Transverse colon (tissue), 4 donors: ENCODE results near the gene NPRL2. TPM values are rescaled to one million over a fixed set of nuclear protein-coding genes. Genes with fewer than 3 reads are reported as not detected.

Experiments used
- DNase-seq: peaks from one replicate; pipeline ENCODE4 v3.0.0-alpha.2; 2019
- H3K27ac ChIP-seq, 4 donors: fragments of 200-600 bp; sonication (generic); 2 replicates each; pipeline ENCODE4 v1.5.1; 2016 to 2018; ENCODE audit warnings: inconsistent platforms in 4 of 4
- H3K27me3 ChIP-seq: fragments of 200-600 bp; sonication (generic); 2 replicates; pipeline ENCODE4 v1.5.1; 2017; ENCODE audit warnings: inconsistent platforms
- H3K36me3 ChIP-seq, 4 donors: fragments of 200-600 bp; sonication (generic); 2 replicates each; pipeline ENCODE4 v1.5.1; 2017 to 2019; ENCODE audit warnings: inconsistent platforms in 4 of 4
- H3K4me1 ChIP-seq, 4 donors: fragments of 200-600 bp; sonication (generic); 2 replicates each; pipeline ENCODE4 v1.5.1; 2017 to 2020; ENCODE audit warnings: inconsistent platforms in 4 of 4
- H3K4me3 ChIP-seq, 4 donors: fragments of 200-600 bp; sonication (generic); 1 replicate in 1 of 4; 2 replicates in 3 of 4; pipeline versions ENCODE4 v1.5.1 to v1.6.1; 2017 to 2019; ENCODE audit warnings: inconsistent platforms in 4 of 4
- H3K9me3 ChIP-seq, 2 donors: fragments of 200-600 bp; sonication (generic); 2 replicates each; pipeline ENCODE4 v1.5.1; 2017 to 2019; ENCODE audit warnings: inconsistent platforms in 2 of 2
- EP300 ChIP-seq: sonication (generic); formaldehyde crosslinking; IDR thresholded peaks from one replicate; pipeline ENCODE4 v1.6.1; 2017; ENCODE audit warnings: antibody characterized with exemption, low read depth
- POLR2A ChIP-seq: fragments of 450-650 bp; IDR thresholded peaks from one replicate; pipeline ENCODE4 v1.6.1; 2016; ENCODE audit warnings: antibody characterized with exemption, mild to moderate bottlenecking, moderate library complexity
- POLR2AphosphoS5 ChIP-seq, 3 donors: sonication (generic); formaldehyde crosslinking; IDR thresholded peaks; one replicate each; pipeline ENCODE4 v1.6.1; 2016; ENCODE audit warnings: antibody characterized with exemption in 3 of 3
- WGBS, 2 donors: methylation state at CpG; one replicate each; pipeline ENCODE4 v1.1.5; 2018; ENCODE audit warnings: low coverage in 1 of 2; 5-methylcytosine and 5-hydroxymethylcytosine counted together
- in situ Hi-C, 4 donors: fragments of 200-750 bp; cut with MboI; loops; one replicate each; pipeline versions ENCODE4 v1.15.0 to v1.15.1; 2017; ENCODE audit warnings: low sequenced_read_pairs in 3 of 4, low pct_ligation_motif_present in 1 of 4, low pct_unique_long_range_greater_than_20kb in 1 of 4
- intact Hi-C: fragments of 100-400 bp; cut with DNase I; formaldehyde crosslinking; loops from one replicate; pipeline ENCODE4 v1.15.1; 2023; ENCODE audit warnings: low total_unique reads
- total RNA-seq, 4 donors: library from RNA; depleted of rRNA; stranded (reverse); fragments of >200 nt; gene quantifications; one replicate each; pipeline ENCODE4 v1.1.0, GENCODE V29; 2016
- TF ChIP-seq, protein P1 (sequence below), 5 experiments: fragments of 200-600 bp in 3 of 5; fragments of 450-650 bp in 2 of 5; sonication (generic) in 3 of 5; IDR thresholded peaks; 1 replicate in 2 of 5; 2 replicates in 3 of 5; pipeline ENCODE4 v1.5.1; 2016 to 2017; ENCODE audit warnings: antibody characterized with exemption in 5 of 5, inconsistent platforms in 3 of 5, mild to moderate bottlenecking in 2 of 5, moderate library complexity in 1 of 5

The NPRL2 gene
- total RNA-seq, 4 donors from 2014 or later = 6.0 to 29.2 (median 13.1) TPM

DNA sequence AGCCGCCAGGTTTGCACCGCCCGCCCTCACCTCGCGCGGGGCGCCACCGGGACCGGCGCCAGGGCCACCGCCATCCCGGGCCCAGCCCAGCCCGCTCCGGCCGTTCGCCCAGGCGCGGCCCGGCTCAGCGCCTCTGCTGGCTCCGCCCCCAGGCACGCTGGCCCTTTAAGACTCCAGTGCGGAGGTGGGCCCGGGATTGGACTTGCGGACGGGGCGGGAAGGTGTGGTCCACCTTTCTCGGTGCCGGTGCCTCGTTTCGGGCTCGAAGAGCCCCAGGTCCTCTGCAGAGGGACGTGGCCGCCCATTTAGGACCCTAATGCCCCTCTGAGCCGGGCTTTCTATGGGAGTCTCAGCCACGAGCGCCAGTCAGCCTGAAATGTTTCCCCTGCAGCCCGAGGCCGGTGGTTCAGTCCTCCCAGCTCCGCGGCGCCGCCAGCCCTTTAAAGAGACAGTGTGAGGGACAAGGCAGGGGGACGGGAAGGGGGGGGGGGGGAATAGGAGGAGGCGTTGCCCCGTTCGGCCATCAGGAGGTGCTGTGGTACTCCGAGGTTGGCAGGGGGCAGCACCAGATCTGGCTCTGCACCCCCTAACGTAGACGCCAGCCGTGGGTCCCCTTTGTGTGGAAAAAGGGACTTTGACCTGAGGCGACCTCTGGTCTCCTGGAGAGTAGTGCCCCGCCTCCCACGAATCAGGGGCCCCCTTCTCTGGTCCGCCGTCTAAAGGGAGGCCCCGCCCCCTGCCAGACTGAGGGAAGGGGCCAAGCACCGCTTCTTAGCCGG lies 29.1 kb downstream of the NPRL2 start:
- peaks cover 28 to 65% (median 55%) of the 10 kb centered on the region in 4 donors for H3K4me1 ChIP-seq
- H3K9me3 ChIP-seq = no peaks in the 10 kb centered on the region
- H3K36me3 ChIP-seq = no peaks in the 10 kb centered on the region
- in situ Hi-C loops = no loop called here
- peak overlapping the region; percentile 67 to 76 (median 74) for H3K4me3 ChIP-seq
- no peak for TF ChIP-seq EP300
- TF ChIP-seq POLR2AphosphoS5 (IDR thresholded peaks at IDR 0.05) = peak in 2 of 3 donors; percentile 52 to 61
- TF ChIP-seq, protein P1, sequence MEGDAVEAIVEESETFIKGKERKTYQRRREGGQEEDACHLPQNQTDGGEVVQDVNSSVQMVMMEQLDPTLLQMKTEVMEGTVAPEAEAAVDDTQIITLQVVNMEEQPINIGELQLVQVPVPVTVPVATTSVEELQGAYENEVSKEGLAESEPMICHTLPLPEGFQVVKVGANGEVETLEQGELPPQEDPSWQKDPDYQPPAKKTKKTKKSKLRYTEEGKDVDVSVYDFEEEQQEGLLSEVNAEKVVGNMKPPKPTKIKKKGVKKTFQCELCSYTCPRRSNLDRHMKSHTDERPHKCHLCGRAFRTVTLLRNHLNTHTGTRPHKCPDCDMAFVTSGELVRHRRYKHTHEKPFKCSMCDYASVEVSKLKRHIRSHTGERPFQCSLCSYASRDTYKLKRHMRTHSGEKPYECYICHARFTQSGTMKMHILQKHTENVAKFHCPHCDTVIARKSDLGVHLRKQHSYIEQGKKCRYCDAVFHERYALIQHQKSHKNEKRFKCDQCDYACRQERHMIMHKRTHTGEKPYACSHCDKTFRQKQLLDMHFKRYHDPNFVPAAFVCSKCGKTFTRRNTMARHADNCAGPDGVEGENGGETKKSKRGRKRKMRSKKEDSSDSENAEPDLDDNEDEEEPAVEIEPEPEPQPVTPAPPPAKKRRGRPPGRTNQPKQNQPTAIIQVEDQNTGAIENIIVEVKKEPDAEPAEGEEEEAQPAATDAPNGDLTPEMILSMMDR (IDR thresholded peaks at IDR 0.05) = peak; percentile 44 to 70 (median 53)
- DNase-seq = peak; percentile 91
- intact Hi-C loops = no loop called here
- no peaks in the 10 kb centered on the region for H3K27me3 ChIP-seq
- 0% methylated on average over 18 of the region's 59 CpGs; no CpG with 5 or more reads in 1 of the 2 donors for WGBS, 2 donors
- H3K27ac ChIP-seq = peak overlapping the region; percentile 92 to 94 (median 92)

DNA sequence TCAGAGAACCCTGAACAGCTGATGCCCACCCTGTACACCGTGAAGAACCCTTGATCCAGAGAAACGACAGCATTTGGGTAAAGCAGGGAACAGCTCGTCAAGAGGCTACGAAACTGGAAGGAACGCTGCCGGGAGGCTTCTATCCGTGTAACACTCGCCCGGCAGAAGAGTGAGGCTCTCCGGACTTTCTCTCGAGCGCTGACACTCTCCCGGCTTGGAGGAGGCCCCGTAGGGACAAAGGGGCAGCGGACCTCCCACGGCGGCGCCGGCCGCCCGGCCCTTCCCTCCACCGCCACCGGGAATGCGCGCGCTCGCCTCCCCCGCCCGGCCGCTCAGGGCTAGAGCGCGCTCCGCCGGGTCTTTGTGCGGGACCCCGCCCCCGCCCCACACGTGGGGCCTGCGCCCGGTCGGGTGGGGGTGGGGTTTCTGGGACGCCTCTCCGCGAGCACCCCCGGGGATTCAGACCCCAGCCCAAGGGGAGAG lies 29.7 kb downstream of the NPRL2 start:
- 1% methylated on average over 32 of the region's 45 CpGs; no CpG with 5 or more reads in 1 of the 2 donors for WGBS, 2 donors
- Histone ChIP-seq H3K4me3 (peak overlapping the region; percentile 67 to 76 (median 74)), H3K9me3 (no peaks in the 10 kb centered on the region), H3K4me1 (peaks cover 34 to 69% (median 60%) of the 10 kb centered on the region in 4 donors), H3K36me3 (no peaks in the 10 kb centered on the region), H3K27ac (peak overlapping the region; percentile 92 to 94 (median 92)), H3K27me3 (no peaks in the 10 kb centered on the region)
- TF ChIP-seq, protein P1 (IDR thresholded peaks at IDR 0.05) = no peak
- TF ChIP-seq POLR2A = peak; percentile 72
- peak in 1 of 3 donors; percentile 47 for TF ChIP-seq POLR2AphosphoS5 (IDR thresholded peaks at IDR 0.05)
- intact Hi-C loops = no loop called here
- in situ Hi-C loops = no loop called here
- DNase-seq = peak; percentile 82

DNA sequence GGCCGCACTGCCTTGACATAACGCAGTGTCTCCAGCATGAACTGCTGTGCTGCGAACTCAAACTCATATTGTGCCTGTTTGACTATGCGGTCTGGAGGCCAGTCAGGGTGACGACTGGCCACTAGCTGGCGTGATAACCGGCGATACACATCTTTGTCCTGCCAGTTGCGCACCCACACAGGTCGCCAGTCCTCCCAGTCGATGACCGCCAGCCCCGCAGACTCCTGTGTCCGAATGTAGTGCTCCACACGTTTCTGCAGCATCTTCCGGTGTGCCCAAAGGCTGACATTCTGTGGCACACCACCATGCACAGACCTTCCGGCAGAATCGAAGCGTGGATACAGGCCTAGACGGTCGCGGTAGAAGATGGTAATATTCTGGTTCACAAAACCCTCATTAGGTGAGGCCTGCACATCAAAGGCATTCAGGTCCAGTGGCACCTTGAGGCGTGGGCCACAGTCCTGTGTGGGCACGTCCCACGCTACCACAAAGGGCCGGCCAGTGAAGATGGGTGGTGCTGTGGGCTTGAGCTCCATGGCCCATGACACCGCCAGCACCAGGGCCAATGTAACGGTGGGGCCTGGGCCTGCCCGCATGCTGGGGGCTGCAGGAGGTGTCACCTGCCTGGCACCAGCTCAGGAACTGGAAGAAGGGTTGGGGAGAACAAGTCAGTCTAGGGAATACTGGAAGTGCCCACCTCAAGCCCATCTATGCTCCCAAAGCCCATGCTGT lies 30.5 kb downstream of the NPRL2 start:
- in situ Hi-C loops (no loop called here), intact Hi-C loops (no loop called here)
- no peaks in the 10 kb centered on the region for H3K36me3 ChIP-seq
- peak overlapping the region; percentile 92 to 94 (median 92) for H3K27ac ChIP-seq
- TF ChIP-seq EP300 (no peak), POLR2AphosphoS5 (IDR thresholded peaks at IDR 0.05) (no peak), POLR2A (no peak)
- TF ChIP-seq, protein P1 (IDR thresholded peaks at IDR 0.05) = no peak
- H3K27me3 ChIP-seq = no peaks in the 10 kb centered on the region
- peaks cover 35 to 69% (median 60%) of the 10 kb centered on the region in 4 donors for H3K4me1 ChIP-seq
- 89% methylated on average over 27 of the region's 29 CpGs; no CpG with 5 or more reads in 1 of the 2 donors for WGBS, 2 donors
- peak overlapping the region; percentile 67 to 76 (median 74) for H3K4me3 ChIP-seq
- no peaks in the 10 kb centered on the region for H3K9me3 ChIP-seq
- DNase-seq = no peak

DNA sequence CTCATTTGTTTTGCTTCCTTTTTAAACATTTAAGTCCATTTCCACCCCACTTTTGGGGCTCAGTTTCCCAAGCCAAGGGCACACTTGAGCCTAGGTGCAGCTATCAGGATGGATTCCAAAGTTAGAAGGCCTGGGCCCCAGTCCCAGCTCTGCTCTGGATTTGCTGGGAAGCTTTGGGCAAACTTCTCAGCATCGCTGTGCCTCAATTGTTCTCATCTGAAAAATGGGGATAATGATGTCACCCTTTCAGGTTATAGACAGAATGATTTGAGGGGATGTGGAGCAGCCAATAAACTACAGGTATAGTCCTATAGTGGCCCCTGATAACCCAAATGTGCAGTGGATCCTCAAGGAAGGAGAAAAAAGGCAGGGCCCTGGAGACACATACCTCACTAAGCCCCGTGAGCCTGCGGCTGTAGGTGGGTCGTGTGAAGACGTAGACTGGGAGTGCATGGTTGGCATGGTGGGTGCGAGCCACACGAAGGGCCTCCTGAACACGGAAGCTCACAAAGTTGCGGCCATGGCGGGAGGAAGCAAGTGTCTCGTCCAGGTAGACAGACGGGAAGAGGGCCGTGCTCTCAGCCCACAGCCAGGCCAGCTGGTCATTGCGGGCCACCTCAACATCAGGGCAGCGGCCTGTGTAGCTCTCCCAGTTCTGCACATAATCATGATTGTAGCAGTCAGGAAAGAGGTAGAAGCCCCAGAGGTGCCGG lies 31.2 kb downstream of the NPRL2 start:
- in situ Hi-C loops = no loop called here
- peaks cover 35 to 67% (median 58%) of the 10 kb centered on the region in 4 donors for H3K4me1 ChIP-seq
- peak overlapping the region in 3 of 4 donors; percentile 84 to 89 (median 86) for H3K27ac ChIP-seq
- DNase-seq = no peak
- H3K9me3 ChIP-seq = no peaks in the 10 kb centered on the region
- WGBS, 2 donors = 89 to 100% methylated on average over 1 to 16 of the region's 16 CpGs
- H3K36me3 ChIP-seq = no peaks in the 10 kb centered on the region
- TF ChIP-seq POLR2A (no peak), EP300 (no peak), POLR2AphosphoS5 (IDR thresholded peaks at IDR 0.05) (no peak)
- TF ChIP-seq, protein P1 (IDR thresholded peaks at IDR 0.05) = no peak
- intact Hi-C loops = no loop called here
- H3K27me3 ChIP-seq = no peaks in the 10 kb centered on the region
- peak overlapping the region in 1 of 4 donors; percentile 5 for H3K4me3 ChIP-seq
